IMR-90 (cell line): ENCODE data around the gene NRP2. TPM values are rescaled to one million over a fixed set of nuclear protein-coding genes. Genes with fewer than 3 reads are reported as not detected.
A peak's percentile ranks its signal among the peaks of the same experiment; 100 is the strongest.

Source experiments
- ATAC-seq: fragments of 200-7000 bp; cut with Tn5 transposase; 2 replicates; pipeline ENCODE4 v1.9.1; 2020; ENCODE audit warnings: low read depth, mild to moderate bottlenecking, moderate library complexity
- BruUV-seq: library from RNA; stranded (reverse); fragments of 400-500 nt; replicated peaks from 2 replicates; lab custom pipeline; 2021; lab: Mats Ljungman, UMichigan
- CTCF ChIA-PET: fragments of 300-600 bp; formaldehyde crosslinking; extraction: SDS; loops from one replicate; lab custom pipeline; 2021; ENCODE audit warnings: antibody characterized with exemption; lab: Yijun Ruan, JAX
- POLR2A ChIA-PET: fragments of 300-600 bp; sonication (Branson Sonifier 250); formaldehyde crosslinking; loops from one replicate; lab custom pipeline; 2022; ENCODE audit warnings: antibody characterized with exemption; ENCODE audit not compliant: unreplicated experiment; lab: Charles Lee
- DNase-seq: peaks from one replicate; pipeline ENCODE4 v3.0.0; 2013
- H2AFZ ChIP-seq: replicated peaks from 2 replicates; pipeline ENCODE3; 2013; ENCODE audit warnings: low read length, mild to moderate bottlenecking; ENCODE audit not compliant: poor library complexity
- H2AK5ac ChIP-seq: 2 replicates; pipeline ENCODE4 v1.6.1; 2013; ENCODE audit warnings: low read depth, low read length, inconsistent platforms
- H2AK9ac ChIP-seq: replicated peaks from 2 replicates; pipeline ENCODE3; 2013; ENCODE audit warnings: mild to moderate bottlenecking, low read depth, low read length, moderate library complexity; ENCODE audit not compliant: poor library complexity
- H2BK120ac ChIP-seq: 2 replicates; pipeline ENCODE4 v1.6.1; 2013; ENCODE audit warnings: low read depth, low read length, inconsistent platforms
- H2BK15ac ChIP-seq: 3 replicates; pipeline ENCODE4 v1.6.1; 2013; ENCODE audit warnings: low read depth, low read length, inconsistent platforms
- H2BK20ac ChIP-seq: 2 replicates; pipeline ENCODE4 v1.6.1; 2013; ENCODE audit warnings: low read depth, mild to moderate bottlenecking, inconsistent platforms, low read length, moderate library complexity
- H2BK5ac ChIP-seq: 2 replicates; pipeline ENCODE4 v1.6.1; 2013; ENCODE audit warnings: mild to moderate bottlenecking, low read depth, low read length, inconsistent platforms; ENCODE audit not compliant: poor library complexity, severe bottlenecking
- H3K14ac ChIP-seq: replicated peaks from 2 replicates; pipeline ENCODE4 v1.6.1; 2013; ENCODE audit warnings: low read depth, low read length, inconsistent platforms
- H3K18ac ChIP-seq: 2 replicates; pipeline ENCODE4 v1.6.1; 2013; ENCODE audit warnings: low read depth, low read length, control low read depth
- H3K23ac ChIP-seq: 2 replicates; pipeline ENCODE4 v1.6.1; 2013; ENCODE audit warnings: low read depth, low read length, inconsistent platforms
- H3K27ac ChIP-seq: 2 replicates; pipeline ENCODE4 v1.5.1; 2013; ENCODE audit warnings: mild to moderate bottlenecking, control low read depth, low read length; ENCODE audit not compliant: insufficient read depth
- H3K27me3 ChIP-seq: 2 replicates; pipeline ENCODE4 v1.6.1; 2013; ENCODE audit warnings: low read length; ENCODE audit not compliant: control insufficient read depth, insufficient read depth
- H3K36me3 ChIP-seq: 2 replicates; pipeline ENCODE4 v1.6.1; 2013; ENCODE audit warnings: low read length, mixed read lengths; ENCODE audit not compliant: control insufficient read depth, insufficient read depth
- H3K4ac ChIP-seq: 2 replicates; pipeline ENCODE4 v1.6.1; 2013; ENCODE audit warnings: low read depth, low read length, inconsistent platforms
- H3K4me1 ChIP-seq: 2 replicates; pipeline ENCODE4 v1.6.1; 2013; ENCODE audit warnings: low read length, mixed read lengths; ENCODE audit not compliant: control insufficient read depth, insufficient read depth
- H3K4me2 ChIP-seq: 2 replicates; pipeline ENCODE4 v1.6.1; 2013; ENCODE audit warnings: low read depth, mild to moderate bottlenecking, control low read depth, low read length, moderate library complexity
- H3K4me3 ChIP-seq: 2 replicates; pipeline ENCODE4 v1.5.1; 2013; ENCODE audit warnings: low read depth, mild to moderate bottlenecking, control low read depth, low read length, moderate library complexity; ENCODE audit not compliant: insufficient read depth
- H3K56ac ChIP-seq: 2 replicates; pipeline ENCODE4 v1.6.1; 2013; ENCODE audit warnings: low read length, inconsistent platforms; ENCODE audit not compliant: insufficient read depth; ENCODE audit errors: extremely low read depth
- H3K79me1 ChIP-seq, 2 experiments: 2 replicates each; pipeline ENCODE4 v1.6.1; 2013; ENCODE audit warnings: low read length in 2 of 2, inconsistent platforms in 1 of 2, low read depth in 1 of 2
- H3K9ac ChIP-seq: 2 replicates; pipeline ENCODE4 v1.6.1; 2013; ENCODE audit warnings: low read depth, low read length, control low read depth
- H3K9me1 ChIP-seq: 2 replicates; pipeline ENCODE4 v1.6.1; 2013; ENCODE audit warnings: low read length, inconsistent platforms; ENCODE audit not compliant: insufficient read depth
- H3K9me3 ChIP-seq: 2 replicates; pipeline ENCODE4 v1.6.1; 2013; ENCODE audit warnings: low read length; ENCODE audit not compliant: control insufficient read depth, insufficient read depth
- H4K20me1 ChIP-seq: 2 replicates; pipeline ENCODE4 v1.6.1; 2013; ENCODE audit warnings: low read length, inconsistent platforms; ENCODE audit not compliant: insufficient read depth
- H4K5ac ChIP-seq: 2 replicates; pipeline ENCODE4 v1.6.1; 2013; ENCODE audit warnings: mild to moderate bottlenecking, low read depth, low read length, control low read depth
- H4K8ac ChIP-seq, 2 experiments: 2 replicates each; pipeline ENCODE4 v1.6.1; 2013; ENCODE audit warnings: low read depth in 2 of 2, low read length in 2 of 2, control low read depth in 1 of 2, inconsistent platforms in 1 of 2
- H4K91ac ChIP-seq: 2 replicates; pipeline ENCODE4 v1.6.1; 2013; ENCODE audit warnings: low read depth, low read length, inconsistent platforms; ENCODE audit not compliant: insufficient read depth
- CTCF ChIP-seq: conservative IDR thresholded peaks from 2 replicates; pipeline ENCODE4 v1.5.1; 2012; ENCODE audit warnings: mild to moderate bottlenecking, low read depth, low read length, improper control_type of control experiment
- MXI1 ChIP-seq: IDR thresholded peaks from 2 replicates; pipeline ENCODE4 v1.6.1; 2012; ENCODE audit warnings: low read depth, mild to moderate bottlenecking, low read length, moderate library complexity, borderline replicate concordance
- NFE2L2 ChIP-seq: fragments of 150-350 bp; IDR thresholded peaks from 2 replicates; pipeline ENCODE4 v1.6.1; 2016; ENCODE audit warnings: low read depth, mild to moderate bottlenecking, low read length
- POLR2A ChIP-seq: IDR thresholded peaks from 2 replicates; pipeline ENCODE4 v1.6.1; 2012; ENCODE audit warnings: mild to moderate bottlenecking, low read depth, low read length
- RAD21 ChIP-seq: IDR thresholded peaks from 2 replicates; pipeline ENCODE4 v1.6.1; 2012; ENCODE audit warnings: low read length, improper control_type of control experiment
- RFX5 ChIP-seq: IDR thresholded peaks from 2 replicates; pipeline ENCODE4 v1.8.0; 2012; ENCODE audit warnings: low read depth, mild to moderate bottlenecking, low read length, moderate library complexity
- SMC3 ChIP-seq: fragments of 150-350 bp; IDR thresholded peaks from 2 replicates; pipeline ENCODE4 v1.6.1; 2016; ENCODE audit warnings: low read depth, mild to moderate bottlenecking, antibody characterized with exemption, low read length, moderate library complexity
- USF2 ChIP-seq: fragments of 150-350 bp; IDR thresholded peaks from 2 replicates; pipeline ENCODE4 v1.6.1; 2017; ENCODE audit warnings: mild to moderate bottlenecking, antibody characterized with exemption, low read length, low read depth
- WGBS, 2 experiments: methylation state at CpG; one replicate each; pipeline versions ENCODE4 v1.1.5 to v1.1.7; 2013; ENCODE audit warnings: missing lambda C conversion rate in 2 of 2; ENCODE audit not compliant: insufficient read length in 1 of 2; ENCODE audit errors: extremely low coverage in 2 of 2; 5-methylcytosine and 5-hydroxymethylcytosine counted together
- dilution Hi-C: fragments of 300-500 bp; cut with HindIII; formaldehyde crosslinking; loops from one replicate; pipeline ENCODE4 v1.14.3; 2018; ENCODE audit warnings: low sequenced_read_pairs; ENCODE audit not compliant: unreplicated experiment
- in situ Hi-C: fragments of 300-500 bp; cut with MboI; formaldehyde crosslinking; loops from 3 replicates; pipeline ENCODE4 v1.14.3; 2019; ENCODE audit warnings: low sequenced_read_pairs, inconsistent platforms, mixed read lengths
- intact Hi-C: fragments of 100-400 bp; cut with micrococcal nuclease; formaldehyde crosslinking; loops from 2 replicates; pipeline ENCODE4 v1.10.0; 2022
- polyA plus RNA-seq, 3 experiments: library from polyadenylated mRNA; depleted of rRNA; stranded (reverse); fragments of >200 nt; gene quantifications; 2 replicates each; pipeline ENCODE4 v1.2.3, GENCODE V29; 2012; ENCODE audit warnings: low replicate concordance in 1 of 3
- total RNA-seq: library from RNA; depleted of rRNA; stranded (reverse); fragments of >200 nt; gene quantifications from 2 replicates; pipeline ENCODE4 v1.2.3, GENCODE V29; 2012
- TF ChIP-seq, protein P1 (sequence below): fragments of 150-350 bp; IDR thresholded peaks from 2 replicates; pipeline ENCODE4 v1.6.1; 2016; ENCODE audit warnings: low read depth, mild to moderate bottlenecking, low read length, moderate library complexity, borderline replicate concordance

NRP2 gene
- total and polyA plus RNA-seq, 2 of the 4 experiments (the other 2 are of a cell fraction), result 46.4 to 51.3 TPM

GRCh38 chr2:205768815-205769494 lies 86.7 kb downstream of the NRP2 start:
- Histone ChIP-seq H3K18ac (peak overlapping the region; percentile 71), H4K91ac (peak overlapping the region; percentile 16; the same call in 1 of the 2 replicates), H2BK20ac (peak overlapping the region; percentile 87), H3K9me1 (peaks cover 24% of the 10 kb centered on the region), H3K4me3 (no peak overlapping the region), H3K23ac (no peak overlapping the region), H3K9me3 (no peaks in the 10 kb centered on the region), H2BK5ac (peak overlapping the region; percentile 59), H2AK9ac (no peak overlapping the region), H2AK5ac (peak overlapping the region; percentile 65), H3K27me3 (peaks cover 6% of the 10 kb centered on the region), H4K20me1 (0 out of 2 replicates have a peak, but pooled peaks cover 5% of the 10 kb centered on the region), H3K14ac (peak overlapping the region; percentile 18), H3K4ac (peak overlapping the region; percentile 59), H3K4me2 (peak overlapping the region; percentile 8; the same call in 1 of the 2 replicates), H3K36me3 (peaks cover 34% of the 10 kb centered on the region), H2BK15ac (peak overlapping the region; percentile 67; the same call in 2 of the 3 replicates), H4K5ac (peak overlapping the region; percentile 22), H4K8ac (peak overlapping the region; percentile 1 to 18; a peak in 1 of 4 replicates), H2BK120ac (peak overlapping the region; percentile 67), H3K9ac (no peak overlapping the region), H3K4me1 (peaks cover 30% of the 10 kb centered on the region), H3K79me1 (no peaks in the 10 kb centered on the region), H2AFZ (no peak overlapping the region), H3K27ac (peak overlapping the region; percentile 55; the same call in 1 of the 2 replicates), H3K56ac (no peak overlapping the region)
- DNase-seq (peak; percentile 60), ATAC-seq (peak; percentile 28; the same call in 1 of the 2 replicates)
- dilution Hi-C loops, result no loop called here
- WGBS, 2 experiments, result 67% methylated on average over 1 of the region's 4 CpGs; no CpG with 5 or more reads in 1 of the 2 experiments
- ChIA-PET POLR2A (no interaction called here), CTCF (no interaction called here)
- TF ChIP-seq SMC3 (no peak), NFE2L2 (no peak), RAD21 (no peak), CTCF (no peak), POLR2A (no peak), USF2 (no peak), MXI1 (no peak), RFX5 (no peak)
- TF ChIP-seq, protein P1, sequence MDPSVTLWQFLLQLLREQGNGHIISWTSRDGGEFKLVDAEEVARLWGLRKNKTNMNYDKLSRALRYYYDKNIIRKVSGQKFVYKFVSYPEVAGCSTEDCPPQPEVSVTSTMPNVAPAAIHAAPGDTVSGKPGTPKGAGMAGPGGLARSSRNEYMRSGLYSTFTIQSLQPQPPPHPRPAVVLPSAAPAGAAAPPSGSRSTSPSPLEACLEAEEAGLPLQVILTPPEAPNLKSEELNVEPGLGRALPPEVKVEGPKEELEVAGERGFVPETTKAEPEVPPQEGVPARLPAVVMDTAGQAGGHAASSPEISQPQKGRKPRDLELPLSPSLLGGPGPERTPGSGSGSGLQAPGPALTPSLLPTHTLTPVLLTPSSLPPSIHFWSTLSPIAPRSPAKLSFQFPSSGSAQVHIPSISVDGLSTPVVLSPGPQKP, result no peak
- in situ Hi-C loops, result no loop called here
- intact Hi-C loops, result loop anchor here (2.0 to 10.0 kb wide), 2 partner anchors 180 to 1504 kb away; no protein-coding TSS in a partner anchor
- no TSS peak for BruUV-seq
